Panc1 (cell line): ENCODE measurements around the gene CBL. TPM values are rescaled to one million over a fixed set of nuclear protein-coding genes. Genes with fewer than 3 reads are reported as not detected.

Source experiments
- ATAC-seq: fragments of 200-7000 bp; cut with Tn5 transposase; 2 replicates; pipeline ENCODE4 v1.9.1; 2020; ENCODE audit warnings: mild to moderate bottlenecking, moderate library complexity
- BruUV-seq: library from RNA; stranded (reverse); fragments of 400-500 nt; replicated peaks from 2 replicates; lab custom pipeline; 2021; lab: Mats Ljungman, UMichigan
- CTCF ChIA-PET: fragments of 300-600 bp; sonication (Branson Sonifier 250); formaldehyde crosslinking; loops from one replicate; lab custom pipeline; 2022; ENCODE audit warnings: antibody characterized with exemption; lab: Charles Lee
- POLR2A ChIA-PET: fragments of 300-600 bp; sonication (Branson Sonifier 250); formaldehyde crosslinking; loops from one replicate; lab custom pipeline; 2022; ENCODE audit warnings: antibody characterized with exemption; lab: Charles Lee
- DNase-seq: peaks from one replicate; pipeline ENCODE4 v3.0.0-alpha.2; 2010; ENCODE audit warnings: low read depth, low spot score
- H3K27ac ChIP-seq: 2 replicates; pipeline ENCODE4 v1.5.1; 2011; ENCODE audit warnings: mild to moderate bottlenecking, low read length, inconsistent platforms
- H3K27me3 ChIP-seq: fragments of 200-500 bp; sonication (Bioruptor generic); 2 replicates; pipeline ENCODE4 v1.6.0; 2014; ENCODE audit warnings: low read length, inconsistent platforms; ENCODE audit not compliant: control insufficient read depth, insufficient read depth
- H3K36me3 ChIP-seq: fragments of 200-500 bp; sonication (Bioruptor generic); 2 replicates; pipeline ENCODE4 v1.5.1; 2014; ENCODE audit warnings: inconsistent platforms, mild to moderate bottlenecking, low read length, moderate library complexity; ENCODE audit not compliant: control insufficient read depth, insufficient read depth
- H3K4me1 ChIP-seq: 2 replicates; pipeline ENCODE4 v1.5.1; 2011; ENCODE audit warnings: inconsistent platforms, mild to moderate bottlenecking, low read length, moderate library complexity; ENCODE audit not compliant: control insufficient read depth, insufficient read depth
- H3K4me3 ChIP-seq, 2 experiments: 2 replicates each; pipeline ENCODE4 v1.5.1; 2011 to 2012; ENCODE audit warnings: low read depth in 2 of 2, low read length in 2 of 2, mild to moderate bottlenecking in 2 of 2, inconsistent platforms in 1 of 2, moderate library complexity in 1 of 2
- H3K9me3 ChIP-seq: fragments of 200-500 bp; sonication (Bioruptor generic); 2 replicates; pipeline ENCODE4 v1.5.1; 2014; ENCODE audit warnings: low read depth, mild to moderate bottlenecking, inconsistent platforms, low read length, moderate library complexity; ENCODE audit not compliant: control insufficient read depth, insufficient read depth
- CTCF ChIP-seq: fragments of 450-650 bp; IDR thresholded peaks from 2 replicates; pipeline ENCODE4 v1.5.1; 2017; ENCODE audit warnings: mild to moderate bottlenecking
- POLR2AphosphoS5 ChIP-seq: IDR thresholded peaks from 2 replicates; pipeline ENCODE4 v1.6.1; 2012; ENCODE audit warnings: mild to moderate bottlenecking, low read depth, low read length, moderate library complexity
- SIN3A ChIP-seq: IDR thresholded peaks from 2 replicates; pipeline ENCODE4 v1.6.1; 2012; ENCODE audit warnings: low read depth, mild to moderate bottlenecking, low read length, moderate library complexity, borderline replicate concordance; ENCODE audit not compliant: insufficient read depth
- TCF7L2 ChIP-seq: IDR thresholded peaks from 2 replicates; pipeline ENCODE4 v1.6.1; 2011; ENCODE audit warnings: mild to moderate bottlenecking, low read depth, low read length, inconsistent platforms
- in situ Hi-C: cut with HindIII; loops from 2 replicates; pipeline ENCODE4 v1.10.0; 2016; ENCODE audit warnings: low sequenced_read_pairs, low pct_unique_long_range_greater_than_20kb
- intact Hi-C: fragments of 100-400 bp; cut with micrococcal nuclease; formaldehyde crosslinking; loops from one replicate; pipeline ENCODE4 v1.10.0; 2022; ENCODE audit not compliant: unreplicated experiment
- total RNA-seq: library from RNA; stranded (reverse); gene quantifications from one replicate; pipeline ENCODE4 v1.2.1, GENCODE V29; 2021; ENCODE audit not compliant: unreplicated experiment
- TF ChIP-seq, protein P1 (sequence below), 2 experiments: IDR thresholded peaks; 2 replicates each; pipeline ENCODE4 v1.6.1; 2011 to 2012; ENCODE audit warnings: low read depth in 2 of 2, control low read depth in 1 of 2, low read length in 1 of 2, mild to moderate bottlenecking in 1 of 2, moderate library complexity in 1 of 2; ENCODE audit not compliant: insufficient read depth in 1 of 2

Gene CBL
- total RNA-seq, 1 experiment from 2014 or later: 69.9 TPM

GRCh38 chr11:119157063-119157462 lies 49.1 kb upstream of the CBL start:
- Histone ChIP-seq H3K36me3 (no peaks in the 10 kb centered on the region), H3K4me3 (no peak overlapping the region), H3K27me3 (no peaks in the 10 kb centered on the region), H3K27ac (no peak overlapping the region), H3K4me1 (no peaks in the 10 kb centered on the region), H3K9me3 (no peaks in the 10 kb centered on the region)
- intact Hi-C loops: no loop called here
- ATAC-seq: no peak
- ChIA-PET POLR2A (no interaction called here), CTCF (interaction anchor here (0.5 to 1.4 kb wide), 2 partner anchors 39 to 141 kb away, joined by 3 to 6 read pairs; no protein-coding TSS in a partner anchor)
- in situ Hi-C loops: no loop called here
- TF ChIP-seq, protein P1, sequence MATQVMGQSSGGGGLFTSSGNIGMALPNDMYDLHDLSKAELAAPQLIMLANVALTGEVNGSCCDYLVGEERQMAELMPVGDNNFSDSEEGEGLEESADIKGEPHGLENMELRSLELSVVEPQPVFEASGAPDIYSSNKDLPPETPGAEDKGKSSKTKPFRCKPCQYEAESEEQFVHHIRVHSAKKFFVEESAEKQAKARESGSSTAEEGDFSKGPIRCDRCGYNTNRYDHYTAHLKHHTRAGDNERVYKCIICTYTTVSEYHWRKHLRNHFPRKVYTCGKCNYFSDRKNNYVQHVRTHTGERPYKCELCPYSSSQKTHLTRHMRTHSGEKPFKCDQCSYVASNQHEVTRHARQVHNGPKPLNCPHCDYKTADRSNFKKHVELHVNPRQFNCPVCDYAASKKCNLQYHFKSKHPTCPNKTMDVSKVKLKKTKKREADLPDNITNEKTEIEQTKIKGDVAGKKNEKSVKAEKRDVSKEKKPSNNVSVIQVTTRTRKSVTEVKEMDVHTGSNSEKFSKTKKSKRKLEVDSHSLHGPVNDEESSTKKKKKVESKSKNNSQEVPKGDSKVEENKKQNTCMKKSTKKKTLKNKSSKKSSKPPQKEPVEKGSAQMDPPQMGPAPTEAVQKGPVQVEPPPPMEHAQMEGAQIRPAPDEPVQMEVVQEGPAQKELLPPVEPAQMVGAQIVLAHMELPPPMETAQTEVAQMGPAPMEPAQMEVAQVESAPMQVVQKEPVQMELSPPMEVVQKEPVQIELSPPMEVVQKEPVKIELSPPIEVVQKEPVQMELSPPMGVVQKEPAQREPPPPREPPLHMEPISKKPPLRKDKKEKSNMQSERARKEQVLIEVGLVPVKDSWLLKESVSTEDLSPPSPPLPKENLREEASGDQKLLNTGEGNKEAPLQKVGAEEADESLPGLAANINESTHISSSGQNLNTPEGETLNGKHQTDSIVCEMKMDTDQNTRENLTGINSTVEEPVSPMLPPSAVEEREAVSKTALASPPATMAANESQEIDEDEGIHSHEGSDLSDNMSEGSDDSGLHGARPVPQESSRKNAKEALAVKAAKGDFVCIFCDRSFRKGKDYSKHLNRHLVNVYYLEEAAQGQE (IDR thresholded peaks at IDR 0.05; ENCODE audit: insufficient read depth in 1 of 2, low read depth in 2 of 2, low read length in 1 of 2): no peak
- no peak for TF ChIP-seq SIN3A
- no peak for TF ChIP-seq CTCF
- no peak for TF ChIP-seq TCF7L2
- no peak for TF ChIP-seq POLR2AphosphoS5
- BruUV-seq: no TSS peak
- no peak for DNase-seq

GRCh38 chr11:119158467-119158866 lies 47.7 kb upstream of the CBL start:
- no TSS peak for BruUV-seq
- ATAC-seq (no peak), DNase-seq (no peak)
- no peak overlapping the region for H3K27ac ChIP-seq
- H3K4me1 ChIP-seq: no peaks in the 10 kb centered on the region
- no peak overlapping the region for H3K4me3 ChIP-seq
- H3K36me3 ChIP-seq: no peaks in the 10 kb centered on the region
- no peaks in the 10 kb centered on the region for H3K9me3 ChIP-seq
- POLR2A ChIA-PET: no interaction called here
- no peaks in the 10 kb centered on the region for H3K27me3 ChIP-seq
- intact Hi-C loops: no loop called here
- CTCF ChIA-PET: no interaction called here
- TF ChIP-seq TCF7L2: no peak
- TF ChIP-seq, protein P1 (IDR thresholded peaks at IDR 0.05; ENCODE audit: insufficient read depth in 1 of 2, low read depth in 2 of 2, low read length in 1 of 2): no peak
- TF ChIP-seq POLR2AphosphoS5: no peak
- no peak for TF ChIP-seq SIN3A
- no peak for TF ChIP-seq CTCF
- in situ Hi-C loops: no loop called here
